Activated naive CD4-positive, alpha-beta T cell treated with anti-CD3 and anti-CD28 coated beads for 36 hours (primary cell): Measurements from ENCODE around the gene MYO3A. TPM values are rescaled to one million over a fixed set of nuclear protein-coding genes. Genes with fewer than 3 reads are reported as not detected.

Source experiments
- CTCF ChIA-PET: fragments of 350-600 bp; sonication (Branson Sonifier 250); formaldehyde crosslinking; loops from one replicate; lab custom pipeline; 2021; ENCODE audit warnings: antibody characterized with exemption; lab: Charles Lee
- DNase-seq: peaks from one replicate; pipeline ENCODE4 v3.0.0-alpha.2; 2020
- H3K27ac Mint-ChIP-seq: one replicate; pipeline ENCODE4 v1.8.0; 2021; ENCODE audit warnings: mild to moderate bottlenecking, mixed read lengths
- H3K27me3 Mint-ChIP-seq: one replicate; pipeline ENCODE4 v1.8.0; 2021; ENCODE audit warnings: low read depth, mixed read lengths
- H3K36me3 Mint-ChIP-seq: one replicate; pipeline ENCODE4 v1.8.0; 2021; ENCODE audit warnings: low read depth, mixed read lengths
- H3K4me1 Mint-ChIP-seq: one replicate; pipeline ENCODE4 v1.8.0; 2021; ENCODE audit warnings: low read depth, mixed read lengths
- H3K4me3 Mint-ChIP-seq: one replicate; pipeline ENCODE4 v1.8.0; 2021; ENCODE audit warnings: mild to moderate bottlenecking, moderate library complexity, mixed read lengths
- H3K9me3 Mint-ChIP-seq: one replicate; pipeline ENCODE4 v1.8.0; 2021; ENCODE audit warnings: mixed read lengths
- intact Hi-C: fragments of 100-400 bp; cut with micrococcal nuclease; formaldehyde crosslinking; loops from one replicate; pipeline ENCODE4 v1.15.1; 2023
- total RNA-seq, 2 experiments: library from RNA; stranded (reverse); gene quantifications; one replicate each; pipeline ENCODE4 v1.2.3, GENCODE V29; 2021

The MYO3A gene
- total RNA-seq, 2 experiments from 2014 or later = not detected

- H3K9me3 Mint-ChIP-seq = no peaks in the 10 kb centered on the region
- peaks cover 37% of the 10 kb centered on the region for H3K4me1 Mint-ChIP-seq
- no peaks in the 10 kb centered on the region for H3K36me3 Mint-ChIP-seq
- no peak overlapping the region for H3K27ac Mint-ChIP-seq
- intact Hi-C loops = loop anchor here (5.0 to 10.0 kb wide), 3 partner anchors 225 to 465 kb away; no protein-coding TSS in a partner anchor
- no peak for DNase-seq
- CTCF ChIA-PET = interaction anchor here (0.5 kb wide), 1 partner anchor 507 kb away, joined by 3 read pairs; no protein-coding TSS in a partner anchor
- H3K27me3 Mint-ChIP-seq = peaks cover 81% of the 10 kb centered on the region
- H3K4me3 Mint-ChIP-seq = no peak overlapping the region
These were observed 285.6 kb downstream of the MYO3A start for GRCh38 chr10:26219676-26220075.

GRCh38 chr10:26220901-26221300 lies 286.9 kb downstream of the MYO3A start:
- no peak for DNase-seq
- peaks cover 68% of the 10 kb centered on the region for H3K27me3 Mint-ChIP-seq
- peaks cover 25% of the 10 kb centered on the region for H3K4me1 Mint-ChIP-seq
- H3K27ac Mint-ChIP-seq = no peak overlapping the region
- CTCF ChIA-PET = no interaction called here
- H3K4me3 Mint-ChIP-seq = no peak overlapping the region
- intact Hi-C loops = no loop called here
- no peaks in the 10 kb centered on the region for H3K36me3 Mint-ChIP-seq
- no peaks in the 10 kb centered on the region for H3K9me3 Mint-ChIP-seq

GRCh38 chr10:26221541-26221940 lies 287.5 kb downstream of the MYO3A start:
- Mint-ChIP-seq H3K27ac (no peak overlapping the region), H3K9me3 (no peaks in the 10 kb centered on the region), H3K4me1 (peaks cover 19% of the 10 kb centered on the region), H3K27me3 (peaks cover 63% of the 10 kb centered on the region), H3K36me3 (no peaks in the 10 kb centered on the region), H3K4me3 (no peak overlapping the region)
- intact Hi-C loops = no loop called here
- no peak for DNase-seq
- CTCF ChIA-PET = no interaction called here

DNA sequence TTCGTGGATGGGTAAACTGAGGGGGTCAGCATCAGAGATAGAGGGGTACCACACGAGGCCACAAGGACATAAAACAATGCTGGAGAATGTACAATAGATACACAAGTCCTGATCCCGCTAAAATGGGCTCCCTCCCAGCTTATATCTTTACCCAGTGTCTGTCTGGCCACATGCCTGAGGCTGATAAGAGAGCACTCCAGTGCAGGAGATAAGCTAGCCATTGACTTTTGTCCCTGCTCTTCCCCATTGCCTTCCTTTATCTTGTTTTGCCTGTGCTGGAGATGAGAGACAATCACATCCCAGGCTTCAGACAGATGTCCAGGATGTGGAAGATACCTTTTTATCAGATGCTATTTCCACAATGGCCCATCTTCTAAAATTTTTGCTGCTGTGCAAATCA lies 288.5 kb downstream of the MYO3A start:
- CTCF ChIA-PET = no interaction called here
- Mint-ChIP-seq H3K36me3 (no peaks in the 10 kb centered on the region), H3K4me3 (no peak overlapping the region), H3K27me3 (peaks cover 53% of the 10 kb centered on the region), H3K27ac (no peak overlapping the region), H3K9me3 (no peaks in the 10 kb centered on the region), H3K4me1 (peaks cover 9% of the 10 kb centered on the region)
- no peak for DNase-seq
- intact Hi-C loops = no loop called here

- no peak for DNase-seq
- Mint-ChIP-seq H3K36me3 (no peaks in the 10 kb centered on the region), H3K27me3 (peaks cover 41% of the 10 kb centered on the region), H3K4me3 (no peak overlapping the region), H3K9me3 (no peaks in the 10 kb centered on the region), H3K4me1 (no peaks in the 10 kb centered on the region), H3K27ac (no peak overlapping the region)
- CTCF ChIA-PET = no interaction called here
- intact Hi-C loops = no loop called here
These were observed 291.3 kb downstream of the MYO3A start for GRCh38 chr10:26225322-26225721.

GRCh38 chr10:26227786-26228185 lies 293.8 kb downstream of the MYO3A start:
- H3K36me3 Mint-ChIP-seq = no peaks in the 10 kb centered on the region
- H3K27me3 Mint-ChIP-seq = peaks cover 23% of the 10 kb centered on the region
- H3K4me1 Mint-ChIP-seq = no peaks in the 10 kb centered on the region
- H3K9me3 Mint-ChIP-seq = no peaks in the 10 kb centered on the region
- no peak overlapping the region for H3K4me3 Mint-ChIP-seq
- CTCF ChIA-PET = no interaction called here
- H3K27ac Mint-ChIP-seq = no peak overlapping the region
- intact Hi-C loops = no loop called here
- DNase-seq = no peak

DNA sequence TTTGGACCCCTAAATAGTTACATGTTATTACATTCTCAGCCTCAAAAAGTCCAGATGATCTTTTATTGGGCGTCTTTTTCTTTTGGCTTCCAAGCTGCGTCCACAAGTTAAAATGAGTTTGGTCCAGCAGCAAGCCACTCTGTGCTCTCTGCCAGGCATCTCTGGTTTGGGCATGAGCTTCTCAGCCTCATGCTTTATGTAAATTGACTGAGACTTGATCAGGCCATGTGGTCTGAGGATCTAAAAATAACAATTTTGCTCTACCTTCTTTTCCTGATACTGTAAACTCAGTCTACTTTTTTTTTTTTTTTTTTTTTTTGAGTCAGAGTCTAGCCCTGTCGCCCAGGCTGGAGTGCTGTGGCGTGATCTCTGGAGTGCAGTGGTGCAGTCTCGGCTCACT lies 298.1 kb downstream of the MYO3A start:
- CTCF ChIA-PET = no interaction called here
- no peaks in the 10 kb centered on the region for H3K36me3 Mint-ChIP-seq
- H3K4me3 Mint-ChIP-seq = no peak overlapping the region
- H3K9me3 Mint-ChIP-seq = no peaks in the 10 kb centered on the region
- H3K27ac Mint-ChIP-seq = no peak overlapping the region
- intact Hi-C loops = no loop called here
- DNase-seq = no peak
- no peaks in the 10 kb centered on the region for H3K4me1 Mint-ChIP-seq
- peaks cover 26% of the 10 kb centered on the region for H3K27me3 Mint-ChIP-seq

GRCh38 chr10:26235761-26236160 lies 301.7 kb downstream of the MYO3A start:
- Mint-ChIP-seq H3K36me3 (no peaks in the 10 kb centered on the region), H3K4me3 (no peak overlapping the region), H3K4me1 (no peaks in the 10 kb centered on the region), H3K27ac (no peak overlapping the region), H3K27me3 (peaks cover 25% of the 10 kb centered on the region), H3K9me3 (no peaks in the 10 kb centered on the region)
- intact Hi-C loops = no loop called here
- DNase-seq = no peak
- CTCF ChIA-PET = no interaction called here

DNA sequence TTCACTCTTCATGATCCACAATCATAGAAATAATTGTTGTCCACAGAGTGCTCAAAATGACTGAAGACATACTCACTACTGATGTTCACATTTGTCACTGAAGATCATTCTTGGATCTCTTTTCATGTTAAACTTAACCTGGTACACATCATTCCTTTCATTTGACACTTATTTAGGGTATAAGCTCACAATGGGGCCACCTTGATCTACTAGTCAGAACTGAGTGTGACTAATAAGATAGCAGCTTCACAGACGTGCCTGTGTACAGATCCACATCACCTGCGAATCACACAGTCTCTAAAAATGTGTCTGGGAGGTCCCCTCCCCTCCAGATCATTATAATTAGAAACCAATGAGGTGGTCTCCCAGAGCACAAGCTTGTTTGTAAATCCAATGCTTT lies 304.3 kb downstream of the MYO3A start:
- H3K27me3 Mint-ChIP-seq = peaks cover 21% of the 10 kb centered on the region
- H3K4me3 Mint-ChIP-seq = no peak overlapping the region
- DNase-seq = no peak
- intact Hi-C loops = no loop called here
- no peaks in the 10 kb centered on the region for H3K36me3 Mint-ChIP-seq
- H3K9me3 Mint-ChIP-seq = no peaks in the 10 kb centered on the region
- no peak overlapping the region for H3K27ac Mint-ChIP-seq
- H3K4me1 Mint-ChIP-seq = no peaks in the 10 kb centered on the region
- CTCF ChIA-PET = no interaction called here

DNA sequence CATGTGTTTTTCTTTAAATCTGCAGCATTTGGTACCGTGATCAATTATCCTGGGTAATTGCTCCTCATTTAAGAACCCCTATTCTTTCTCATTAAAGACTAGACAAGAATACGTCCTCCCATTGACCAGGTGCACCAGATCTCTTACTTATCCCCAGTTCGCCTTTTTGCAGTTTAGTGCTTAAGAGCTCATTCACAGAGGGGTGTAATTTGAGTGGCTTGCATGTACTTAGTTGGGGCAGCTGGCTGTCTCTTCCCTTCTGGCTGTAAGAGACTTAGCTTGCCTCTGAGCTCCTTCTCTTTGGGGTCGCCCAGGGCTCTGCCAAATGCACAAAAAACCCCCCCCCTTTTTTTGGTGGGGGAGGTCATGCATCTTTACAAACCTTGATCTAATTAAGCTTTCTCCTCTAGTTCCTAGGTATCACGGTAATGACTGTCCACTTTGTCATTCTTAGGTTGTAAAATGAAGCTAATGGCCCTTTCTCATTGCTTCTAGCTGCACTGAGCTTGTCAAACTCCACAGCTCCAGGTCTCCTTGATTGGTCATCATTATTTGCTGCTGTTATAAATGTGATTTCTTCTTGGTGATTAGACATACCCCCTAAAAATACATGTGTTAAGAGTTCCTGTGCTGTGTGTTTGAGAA lies 308.8 kb downstream of the MYO3A start:
- intact Hi-C loops = no loop called here

DNA sequence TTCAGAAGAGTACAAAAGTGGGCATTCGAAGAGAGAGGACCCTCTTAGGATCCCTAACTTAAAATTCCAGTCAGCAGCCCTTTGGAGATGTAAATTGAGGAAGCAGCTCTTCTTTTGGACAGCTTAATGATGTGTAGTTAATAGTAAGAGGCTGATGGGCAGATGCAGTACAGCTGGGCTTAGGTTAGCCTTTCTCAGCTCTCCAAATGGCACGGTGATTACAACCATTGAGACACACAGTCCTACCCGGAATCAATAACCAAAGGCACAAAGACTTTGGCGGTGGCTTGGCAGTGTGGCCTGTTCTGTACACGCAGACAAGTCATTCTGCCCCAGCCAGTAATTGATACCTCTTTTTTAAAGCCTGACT lies 309.3 kb downstream of the MYO3A start:
- Mint-ChIP-seq H3K36me3 (no peaks in the 10 kb centered on the region), H3K27ac (no peak overlapping the region), H3K27me3 (peaks cover 5% of the 10 kb centered on the region), H3K4me3 (no peak overlapping the region), H3K4me1 (no peaks in the 10 kb centered on the region), H3K9me3 (no peaks in the 10 kb centered on the region)
- intact Hi-C loops = no loop called here
- DNase-seq = no peak
- CTCF ChIA-PET = no interaction called here

More for the DNA sequence above, 308.8 kb downstream of the MYO3A start:
- Mint-ChIP-seq H3K9me3 (no peaks in the 10 kb centered on the region), H3K4me3 (no peak overlapping the region), H3K27ac (no peak overlapping the region), H3K27me3 (peaks cover 7% of the 10 kb centered on the region), H3K4me1 (no peaks in the 10 kb centered on the region), H3K36me3 (no peaks in the 10 kb centered on the region)
- CTCF ChIA-PET = no interaction called here
- DNase-seq = no peak

DNA sequence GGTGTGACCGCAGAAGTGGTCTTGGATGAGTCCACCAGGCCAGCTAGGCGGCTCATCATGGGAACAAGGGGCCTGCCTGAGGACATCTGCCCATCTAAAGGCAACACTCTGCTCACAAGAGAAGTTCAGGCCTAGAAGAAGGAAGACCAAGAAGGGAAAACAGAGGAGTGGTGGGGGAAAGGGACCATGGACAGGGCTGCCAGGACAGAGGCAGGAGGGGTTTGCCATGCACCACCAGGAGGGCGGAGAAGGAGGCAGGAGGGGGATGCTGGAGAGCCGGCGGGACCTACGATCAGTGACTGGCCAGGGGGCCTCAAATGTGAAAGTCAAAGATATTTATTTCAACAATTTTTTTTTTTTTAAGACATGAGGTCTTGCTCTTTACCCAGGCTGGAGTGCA lies 315.7 kb downstream of the MYO3A start:
- intact Hi-C loops = no loop called here
- Mint-ChIP-seq H3K27me3 (peaks cover 6% of the 10 kb centered on the region), H3K27ac (no peak overlapping the region), H3K9me3 (no peaks in the 10 kb centered on the region), H3K4me1 (no peaks in the 10 kb centered on the region), H3K4me3 (no peak overlapping the region), H3K36me3 (no peaks in the 10 kb centered on the region)
- DNase-seq = no peak
- CTCF ChIA-PET = no interaction called here

- intact Hi-C loops = no loop called here
- Mint-ChIP-seq H3K36me3 (no peaks in the 10 kb centered on the region), H3K27me3 (peaks cover 11% of the 10 kb centered on the region), H3K4me3 (no peak overlapping the region), H3K4me1 (no peaks in the 10 kb centered on the region), H3K27ac (no peak overlapping the region), H3K9me3 (no peaks in the 10 kb centered on the region)
- DNase-seq = no peak
- CTCF ChIA-PET = no interaction called here
These were observed 317.9 kb downstream of the MYO3A start for GRCh38 chr10:26251925-26252324.
